Measurements from ENCODE around the gene DNASE2B.

DNASE2B gene

DNA sequence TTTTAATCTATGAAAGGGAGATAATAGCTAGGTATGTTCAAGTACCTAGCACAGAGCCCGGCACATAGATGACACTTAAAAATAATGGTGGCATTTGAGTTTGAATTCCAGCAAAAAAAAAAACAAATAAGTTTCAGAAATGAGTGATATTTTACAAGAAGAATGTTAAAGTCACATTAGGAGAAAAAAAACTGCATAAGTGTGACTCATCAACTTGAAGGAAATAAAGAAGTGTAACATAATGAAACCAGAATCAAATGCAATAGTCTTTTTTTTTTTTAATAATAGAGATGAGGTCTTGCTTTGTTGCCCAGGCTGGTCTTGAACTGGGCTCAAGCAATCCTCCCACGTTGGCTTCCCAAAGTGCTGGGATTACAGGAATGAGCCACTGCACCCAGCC lies 17.1 kb downstream of the DNASE2B start:
- TF ChIP-seq POLR2A (IDR thresholded peaks at IDR 0.05; ENCODE audit: extremely low read depth, insufficient read length), result no peak
- TF ChIP-seq MYC (IDR thresholded peaks at IDR 0.05; ENCODE audit: low read depth, low read length), result no peak
- TF ChIP-seq CTCF (IDR thresholded peaks at IDR 0.05; ENCODE audit: low read depth, low read length), result no peak
- TF ChIP-seq, protein P1, sequence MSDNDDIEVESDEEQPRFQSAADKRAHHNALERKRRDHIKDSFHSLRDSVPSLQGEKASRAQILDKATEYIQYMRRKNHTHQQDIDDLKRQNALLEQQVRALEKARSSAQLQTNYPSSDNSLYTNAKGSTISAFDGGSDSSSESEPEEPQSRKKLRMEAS (IDR thresholded peaks at IDR 0.05; ENCODE audit: low read depth, low read length), result no peak
- H3K4me3 ChIP-seq (ENCODE audit: low read depth, low read length), result no peak overlapping the region
- DNase-seq (ENCODE audit: low read depth), result no peak

GRCh38 chr1:84422909-84423308 lies 24.6 kb downstream of the DNASE2B start:
- H3K4me3 ChIP-seq (ENCODE audit: low read depth, low read length), result no peak overlapping the region
- no peak for DNase-seq (ENCODE audit: low read depth)
- TF ChIP-seq, protein P1 (IDR thresholded peaks at IDR 0.05; ENCODE audit: low read depth, low read length), result no peak
- TF ChIP-seq CTCF (IDR thresholded peaks at IDR 0.05; ENCODE audit: low read depth, low read length), result no peak
- TF ChIP-seq POLR2A (IDR thresholded peaks at IDR 0.05; ENCODE audit: extremely low read depth, insufficient read length), result no peak

DNA sequence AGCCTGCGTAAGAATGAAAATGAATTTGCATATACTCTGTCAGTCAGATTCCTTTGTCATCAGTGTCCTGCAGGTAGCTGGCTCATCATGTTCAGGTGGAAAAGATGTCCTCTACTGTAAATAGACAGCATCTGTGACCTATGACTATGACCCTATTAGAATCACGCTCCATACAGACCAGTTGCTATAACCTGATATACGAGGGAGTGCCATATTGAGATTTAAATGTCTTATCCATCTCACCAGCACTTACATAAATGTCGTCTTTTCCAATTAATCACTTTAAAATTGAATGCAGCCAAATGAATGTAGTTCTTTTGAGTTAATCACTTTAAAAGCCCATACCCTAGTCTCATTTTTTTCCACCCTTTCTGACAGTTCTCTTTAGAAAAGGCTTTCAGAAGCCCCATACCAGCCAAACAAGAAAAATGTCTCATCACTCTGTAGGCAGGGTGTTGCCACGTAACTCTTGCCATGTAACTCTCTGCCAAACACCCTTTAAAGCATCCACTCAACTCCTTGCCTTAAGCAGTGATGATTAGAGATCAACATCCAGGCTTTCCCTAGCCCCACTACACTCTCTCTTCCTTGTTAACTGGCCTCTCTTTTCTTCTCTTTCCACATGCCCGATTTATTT lies 26.3 kb downstream of the DNASE2B start:
- no peak overlapping the region for H3K4me3 ChIP-seq (ENCODE audit: low read depth, low read length)
- no peak for DNase-seq (ENCODE audit: low read depth)
- no peak for TF ChIP-seq MYC (IDR thresholded peaks at IDR 0.05; ENCODE audit: low read depth, low read length)
- no peak for TF ChIP-seq CTCF (IDR thresholded peaks at IDR 0.05; ENCODE audit: low read depth, low read length)
- TF ChIP-seq POLR2A (IDR thresholded peaks at IDR 0.05; ENCODE audit: extremely low read depth, insufficient read length), result no peak
- TF ChIP-seq, protein P1 (IDR thresholded peaks at IDR 0.05; ENCODE audit: low read depth, low read length), result no peak

GRCh38 chr1:84425150-84425896 lies 27.0 kb downstream of the DNASE2B start:
- no peak for DNase-seq (ENCODE audit: low read depth)
- H3K4me3 ChIP-seq (ENCODE audit: low read depth, low read length), result no peak overlapping the region

GRCh38 chr1:84426376-84426775 lies 28.1 kb downstream of the DNASE2B start:
- TF ChIP-seq, protein P1 (IDR thresholded peaks at IDR 0.05; ENCODE audit: low read depth, low read length), result no peak
- TF ChIP-seq CTCF (IDR thresholded peaks at IDR 0.05; ENCODE audit: low read depth, low read length) (no peak), POLR2A (IDR thresholded peaks at IDR 0.05; ENCODE audit: extremely low read depth, insufficient read length) (no peak), MYC (IDR thresholded peaks at IDR 0.05; ENCODE audit: low read depth, low read length) (no peak)
- no peak overlapping the region for H3K4me3 ChIP-seq (ENCODE audit: low read depth, low read length)
- no peak for DNase-seq (ENCODE audit: low read depth)

More at GRCh38 chr1:84425150-84425896, 27.0 kb downstream of the DNASE2B start:
- TF ChIP-seq CTCF (IDR thresholded peaks at IDR 0.05; ENCODE audit: low read depth, low read length) (no peak), MYC (IDR thresholded peaks at IDR 0.05; ENCODE audit: low read depth, low read length) (no peak), POLR2A (IDR thresholded peaks at IDR 0.05; ENCODE audit: extremely low read depth, insufficient read length) (no peak)
- TF ChIP-seq, protein P1 (IDR thresholded peaks at IDR 0.05; ENCODE audit: low read depth, low read length), result no peak
